Gastrocnemius medialis (tissue), 4 donors: ENCODE measurements around the gene SPATA32.
A peak's percentile ranks its signal among the peaks of the same experiment; 100 is the strongest.

ENCODE experiments used
- CTCF ChIP-seq, 5 experiments: fragments of 450-650 bp in 3 of 5; fragments of 200-600 bp in 2 of 5; sonication (generic) in 2 of 5; IDR thresholded peaks in 4 of 5; conservative IDR thresholded peaks in 1 of 5; 1 replicate in 4 of 5; 2 replicates in 1 of 5; pipeline ENCODE4 v1.5.1; 2016 to 2019; ENCODE audit warnings: antibody characterized with exemption in 5 of 5, mild to moderate bottlenecking in 3 of 5, moderate library complexity in 3 of 5
- POLR2A ChIP-seq, 2 donors: fragments of 450-650 bp; IDR thresholded peaks; one replicate each; pipeline ENCODE4 v1.6.1; 2017; ENCODE audit warnings: antibody characterized with exemption in 2 of 2, mild to moderate bottlenecking in 2 of 2, moderate library complexity in 2 of 2

GRCh38 chr17:45218895-45219661, 42.8 kb downstream of the SPATA32 start:
- TF ChIP-seq CTCF (IDR thresholded peaks at IDR 0.05 in 4 of 5, conservative IDR thresholded peaks at IDR 0.05 in 1 of 5): peak; percentile 89 to 99 (median 95)
- TF ChIP-seq POLR2A (IDR thresholded peaks at IDR 0.05): no peak
